ENCODE data around the gene IGSF21. TPM values are rescaled to one million over a fixed set of nuclear protein-coding genes. Genes with fewer than 3 reads are reported as not detected.

Gene IGSF21
- total and polyA plus RNA-seq, 2 donors (not counting 1 experiment from before 2014, with no cell fraction given): not detected

GRCh38 chr1:18140411-18140810 is 32.8 kb downstream of the IGSF21 start:
- H4K20me1 ChIP-seq (ENCODE audit: control insufficient read depth, insufficient read depth, low read length, poor library complexity, severe bottlenecking): no peaks in the 10 kb centered on the region
- no peak overlapping the region for H3K4me3 ChIP-seq (ENCODE audit: control extremely low read depth in 1 of 5, extremely low read depth in 1 of 5, insufficient read depth in 1 of 5, low read depth in 2 of 5, low read length in 4 of 5)
- no peak overlapping the region for H3K9ac ChIP-seq (ENCODE audit: low read length)
- WGBS (ENCODE audit: insufficient coverage): 82% methylated on average over 8 of the region's 8 CpGs
- no peaks in the 10 kb centered on the region for H3K79me2 ChIP-seq (ENCODE audit: control insufficient read depth, insufficient read depth, low read length)
- CTCF ChIA-PET: no interaction called here
- no peak overlapping the region for H2AFZ ChIP-seq (ENCODE audit: insufficient read depth, low read depth, low read length, poor library complexity, severe bottlenecking)
- H3K4me1 ChIP-seq (ENCODE audit: control insufficient read depth in 2 of 2, insufficient read depth in 2 of 2, low read length in 2 of 2): no peaks in the 10 kb centered on the region
- H3K9me3 Mint-ChIP-seq (ENCODE audit: insufficient read depth): no peaks in the 10 kb centered on the region
- H3K27ac Mint-ChIP-seq: no peak overlapping the region
- H3K27ac ChIP-seq (ENCODE audit: low read length in 2 of 2): no peak overlapping the region
- no peaks in the 10 kb centered on the region for H3K4me1 Mint-ChIP-seq
- H3K27me3 Mint-ChIP-seq: peaks cover 14% of the 10 kb centered on the region
- POLR2A ChIA-PET: no interaction called here
- no peaks in the 10 kb centered on the region for H3K36me3 ChIP-seq (replicated peaks in 1 of 2; ENCODE audit: control extremely low read depth in 1 of 2, control insufficient read depth in 1 of 2, extremely low read depth in 1 of 2, insufficient read depth in 2 of 2, low read length in 1 of 2)
- intact Hi-C loops (cut with micrococcal nuclease): no loop called here
- H3K4me3 Mint-ChIP-seq: no peak overlapping the region
- no peak overlapping the region for H3K4me2 ChIP-seq (replicated peaks; ENCODE audit: low read depth, low read length, poor library complexity, severe bottlenecking)
- H3K9me3 ChIP-seq (ENCODE audit: control extremely low read depth in 1 of 3, control insufficient read depth in 2 of 3, insufficient read depth in 1 of 3, low read length in 2 of 3): peaks cover 0 to 4% (median 0%) of the 10 kb centered on the region in 3 donors
- ATAC-seq (ENCODE audit: low read depth) (no peak), DNase-seq (no peak)
- peaks cover 0 to 5% (median 2%) of the 10 kb centered on the region in 4 experiments for H3K27me3 ChIP-seq (replicated peaks in 1 of 4; ENCODE audit: control extremely low read depth in 1 of 4, control insufficient read depth in 3 of 4, insufficient read depth in 4 of 4, low read length in 3 of 4)
- TF ChIP-seq CTCF (IDR thresholded peaks at IDR 0.05) (no peak), EZH2 (IDR thresholded peaks at IDR 0.05; ENCODE audit: borderline replicate concordance, insufficient read depth, low read depth, low read length, poor library complexity, severe bottlenecking) (no peak)

GRCh38 chr1:18141661-18142060 is 34.1 kb downstream of the IGSF21 start:
- H3K4me1 ChIP-seq (ENCODE audit: control insufficient read depth in 2 of 2, insufficient read depth in 2 of 2, low read length in 2 of 2): no peaks in the 10 kb centered on the region
- H3K4me1 Mint-ChIP-seq: no peaks in the 10 kb centered on the region
- no peak overlapping the region for H2AFZ ChIP-seq (ENCODE audit: insufficient read depth, low read depth, low read length, poor library complexity, severe bottlenecking)
- ChIA-PET POLR2A (no interaction called here), CTCF (no interaction called here)
- WGBS (ENCODE audit: insufficient coverage): 92% methylated on average over 1 of the region's 6 CpGs
- H3K4me2 ChIP-seq (replicated peaks; ENCODE audit: low read depth, low read length, poor library complexity, severe bottlenecking): no peak overlapping the region
- peaks cover 0 to 5% (median 2%) of the 10 kb centered on the region in 4 experiments for H3K27me3 ChIP-seq (replicated peaks in 1 of 4; ENCODE audit: control extremely low read depth in 1 of 4, control insufficient read depth in 3 of 4, insufficient read depth in 4 of 4, low read length in 3 of 4)
- no peaks in the 10 kb centered on the region for H4K20me1 ChIP-seq (ENCODE audit: control insufficient read depth, insufficient read depth, low read length, poor library complexity, severe bottlenecking)
- H3K9ac ChIP-seq (ENCODE audit: low read length): no peak overlapping the region
- H3K27ac Mint-ChIP-seq: no peak overlapping the region
- H3K4me3 ChIP-seq (ENCODE audit: control extremely low read depth in 1 of 5, extremely low read depth in 1 of 5, insufficient read depth in 1 of 5, low read depth in 2 of 5, low read length in 4 of 5): no peak overlapping the region
- H3K4me3 Mint-ChIP-seq: no peak overlapping the region
- intact Hi-C loops (cut with micrococcal nuclease): no loop called here
- peaks cover 14% of the 10 kb centered on the region for H3K27me3 Mint-ChIP-seq
- H3K27ac ChIP-seq (ENCODE audit: low read length in 2 of 2): no peak overlapping the region
- peaks cover 0 to 4% (median 0%) of the 10 kb centered on the region in 3 donors for H3K9me3 ChIP-seq (ENCODE audit: control extremely low read depth in 1 of 3, control insufficient read depth in 2 of 3, insufficient read depth in 1 of 3, low read length in 2 of 3)
- TF ChIP-seq CTCF (IDR thresholded peaks at IDR 0.05): no peak
- TF ChIP-seq EZH2 (IDR thresholded peaks at IDR 0.05; ENCODE audit: borderline replicate concordance, insufficient read depth, low read depth, low read length, poor library complexity, severe bottlenecking): no peak
- no peaks in the 10 kb centered on the region for H3K9me3 Mint-ChIP-seq (ENCODE audit: insufficient read depth)
- no peaks in the 10 kb centered on the region for H3K79me2 ChIP-seq (ENCODE audit: control insufficient read depth, insufficient read depth, low read length)
- no peak for DNase-seq
- ATAC-seq (ENCODE audit: low read depth): no peak
- H3K36me3 ChIP-seq (replicated peaks in 1 of 2; ENCODE audit: control extremely low read depth in 1 of 2, control insufficient read depth in 1 of 2, extremely low read depth in 1 of 2, insufficient read depth in 2 of 2, low read length in 1 of 2): no peaks in the 10 kb centered on the region
